CD4-positive, alpha-beta T cell treated with Interleukin-1 beta for 1 hour (primary cell): Measurements from ENCODE around the gene ABHD3.
"Not testable (repeated sequence)": the region's sequence is repeated elsewhere in the genome, so short reads cannot be mapped to it uniquely, and the experiment has no call there.

Experiments
- DNase-seq, 2 donors: peaks; one replicate each; pipeline ENCODE4 v3.0.0-alpha.2; 2020 to 2022

ABHD3 gene, protein sequence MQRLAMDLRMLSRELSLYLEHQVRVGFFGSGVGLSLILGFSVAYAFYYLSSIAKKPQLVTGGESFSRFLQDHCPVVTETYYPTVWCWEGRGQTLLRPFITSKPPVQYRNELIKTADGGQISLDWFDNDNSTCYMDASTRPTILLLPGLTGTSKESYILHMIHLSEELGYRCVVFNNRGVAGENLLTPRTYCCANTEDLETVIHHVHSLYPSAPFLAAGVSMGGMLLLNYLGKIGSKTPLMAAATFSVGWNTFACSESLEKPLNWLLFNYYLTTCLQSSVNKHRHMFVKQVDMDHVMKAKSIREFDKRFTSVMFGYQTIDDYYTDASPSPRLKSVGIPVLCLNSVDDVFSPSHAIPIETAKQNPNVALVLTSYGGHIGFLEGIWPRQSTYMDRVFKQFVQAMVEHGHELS

DNA sequence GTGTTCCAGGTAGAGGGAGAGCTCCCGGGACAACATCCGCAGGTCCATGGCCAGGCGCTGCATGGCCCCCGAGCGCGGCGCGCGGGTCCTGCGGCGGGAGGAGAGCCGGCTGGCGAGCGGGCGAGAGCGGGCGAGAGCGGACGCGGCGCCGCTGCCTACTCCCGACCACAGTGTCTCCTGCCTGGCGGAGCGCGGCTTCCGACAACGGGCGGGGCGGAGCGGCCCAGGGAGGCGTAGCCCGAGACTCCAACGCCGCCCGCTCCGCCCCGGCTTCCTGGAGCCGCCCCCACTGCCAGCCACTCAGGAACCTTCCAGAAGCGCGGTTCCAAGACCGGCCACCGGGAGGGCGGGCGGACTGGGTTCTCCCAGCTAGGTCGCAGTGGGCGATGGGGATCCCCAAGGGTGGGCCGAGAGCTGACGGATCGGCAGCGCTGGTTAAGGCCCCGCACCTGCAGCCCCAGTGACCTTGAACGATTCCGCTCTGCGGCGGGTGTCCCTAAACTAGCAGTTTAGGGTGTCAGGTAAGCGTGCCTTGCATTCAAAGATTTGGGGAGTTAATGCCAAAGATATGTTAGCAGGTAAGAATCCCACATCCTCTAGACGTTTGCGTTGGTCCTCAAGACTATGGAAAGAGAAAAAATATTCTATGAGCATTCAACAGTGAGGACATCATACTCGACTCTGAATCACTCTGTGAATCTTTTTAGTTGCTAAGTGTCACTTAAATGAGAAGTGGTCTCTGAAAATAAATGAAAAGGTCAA is at the start of gene ABHD3:
Gene ABHD3 (minus strand): TSS at position 172 of the 762 bp plus-strand sequence. CDS start 109 bp downstream, at position 63.
- peak; percentile 91 to 92 for DNase-seq

DNA sequence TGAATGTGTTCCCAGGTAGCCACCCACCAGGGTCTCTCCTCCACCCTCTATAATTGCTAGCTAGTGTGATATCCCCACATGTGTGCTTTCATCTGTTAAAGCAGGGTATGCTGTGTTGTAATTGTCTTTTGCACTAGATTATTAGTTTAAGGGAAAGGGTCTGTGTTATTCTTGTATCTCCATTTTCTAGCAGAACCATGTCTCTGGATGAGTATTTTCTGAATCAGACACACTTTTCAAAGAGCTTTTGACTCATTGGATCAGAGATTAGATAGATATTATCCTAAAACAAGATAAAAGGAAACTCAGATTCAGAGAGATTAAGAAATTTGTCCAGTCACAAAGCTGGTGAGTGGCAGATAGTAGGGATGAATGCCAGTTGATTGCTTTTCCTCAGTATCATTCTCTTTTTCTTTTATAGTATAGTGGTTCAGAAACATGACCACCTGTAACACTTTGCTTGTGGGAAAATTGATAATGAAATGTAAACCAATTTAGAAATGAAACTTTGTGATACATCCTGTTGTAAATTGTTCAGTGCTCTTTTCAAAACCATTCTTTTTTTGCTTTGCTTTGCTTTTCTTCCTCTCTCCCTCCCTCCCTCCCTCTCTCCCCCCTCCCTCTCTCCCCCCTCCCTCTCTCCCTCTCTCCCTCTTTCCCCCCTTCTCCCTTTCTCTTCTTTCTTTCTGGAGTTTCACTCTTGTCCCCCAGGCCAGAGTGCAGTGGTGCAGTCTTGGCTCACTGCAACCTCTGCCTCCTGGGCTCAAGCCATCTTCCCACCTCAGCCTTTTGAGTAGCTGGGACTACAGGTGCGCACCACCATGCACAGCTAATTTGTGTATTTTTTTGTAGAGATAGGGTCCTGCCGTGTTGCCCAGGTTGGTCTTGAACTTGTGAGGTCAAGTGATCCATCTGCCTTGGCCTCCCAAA is 43.5 kb upstream of the ABHD3 start:
- no peak for DNase-seq

DNA sequence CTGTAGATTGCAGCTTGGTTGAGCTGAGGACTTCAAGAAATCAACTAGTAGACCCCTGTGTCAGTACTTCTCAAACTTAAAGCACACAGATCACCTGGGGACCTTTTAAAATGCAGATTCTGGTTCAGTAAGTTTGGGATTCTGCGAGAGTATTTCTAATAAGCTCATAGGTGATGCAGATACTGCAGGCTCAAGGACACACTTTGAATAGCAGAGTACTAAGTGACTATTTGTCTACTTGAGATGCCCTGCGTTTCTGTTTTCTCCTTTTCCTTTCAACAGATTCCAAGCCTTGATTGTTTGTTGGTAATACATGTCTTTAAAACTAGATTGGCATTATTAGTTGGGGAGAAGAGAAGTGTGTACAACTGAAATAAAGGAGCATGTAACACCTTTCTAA is 42.7 kb upstream of the ABHD3 start:
- DNase-seq = no peak

DNA sequence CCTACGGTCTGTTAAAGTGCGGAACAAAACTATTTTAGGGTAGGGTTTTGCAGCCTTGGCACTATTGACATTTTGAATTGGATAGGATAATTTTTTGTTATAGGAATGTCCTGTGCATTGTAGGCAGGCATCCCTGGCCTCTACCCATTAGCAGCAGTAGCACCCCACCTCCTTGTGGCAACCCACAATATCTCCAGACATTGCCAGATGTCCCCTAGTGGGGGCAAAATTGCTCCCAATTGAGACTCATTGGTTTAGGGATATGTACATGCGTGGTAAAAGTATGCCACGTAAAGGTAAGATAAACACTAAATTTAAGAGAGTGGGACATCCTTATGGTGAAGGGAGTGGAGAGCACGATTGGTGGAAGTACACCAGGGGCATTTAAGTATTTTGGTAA is 40.7 kb upstream of the ABHD3 start:
- peak in 1 of 2 donors; percentile 14 for DNase-seq

DNA sequence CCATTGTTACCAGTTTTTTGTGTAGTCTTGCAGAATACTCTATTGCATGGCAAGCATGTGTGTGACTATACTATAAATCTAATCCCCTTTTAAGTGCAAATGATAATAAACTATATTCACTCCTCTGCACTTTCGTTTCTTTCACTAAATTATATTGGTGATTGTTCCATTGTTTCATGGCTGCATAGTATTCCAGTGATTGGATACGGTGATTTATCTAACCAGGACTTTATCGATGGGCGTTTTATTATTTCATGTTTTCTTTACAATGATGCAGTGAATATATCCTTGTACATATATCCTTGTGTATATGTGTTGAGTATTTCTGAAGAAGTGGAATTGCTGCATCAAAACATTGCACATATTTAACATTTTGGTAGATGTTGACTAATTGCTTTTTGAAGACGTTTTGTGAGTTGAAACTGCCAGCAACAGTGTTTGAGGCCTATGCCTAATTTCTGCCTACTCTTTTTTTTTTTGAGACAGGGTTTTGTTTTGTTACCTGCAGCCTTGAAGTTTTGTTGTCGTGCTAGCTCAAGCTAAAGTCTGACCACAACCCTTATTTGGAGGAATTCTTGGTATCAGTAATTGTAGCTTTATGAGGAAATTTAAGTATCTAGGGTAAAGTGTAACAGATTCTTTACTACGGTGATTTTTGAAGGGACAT is 38.7 kb upstream of the ABHD3 start:
- peak in 1 of 2 donors; percentile 19 for DNase-seq

DNA sequence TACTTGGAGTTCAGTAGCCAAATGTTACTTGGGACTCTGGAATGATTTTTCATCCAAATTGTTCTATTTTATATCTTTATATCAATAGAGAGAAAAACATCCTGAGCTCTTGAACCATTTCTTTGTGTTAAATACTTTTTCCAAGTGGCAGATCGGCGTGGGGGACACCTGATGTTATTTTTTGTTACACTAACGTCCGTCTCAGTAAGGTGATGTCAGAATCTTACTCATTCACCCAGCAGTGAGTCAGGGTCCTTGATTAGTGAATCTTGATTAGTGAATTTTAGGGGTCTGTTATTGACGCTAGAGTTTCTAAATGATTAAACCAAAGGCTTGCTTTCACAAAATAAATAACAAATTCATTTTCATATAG is 37.7 kb upstream of the ABHD3 start:
- DNase-seq = no peak

DNA sequence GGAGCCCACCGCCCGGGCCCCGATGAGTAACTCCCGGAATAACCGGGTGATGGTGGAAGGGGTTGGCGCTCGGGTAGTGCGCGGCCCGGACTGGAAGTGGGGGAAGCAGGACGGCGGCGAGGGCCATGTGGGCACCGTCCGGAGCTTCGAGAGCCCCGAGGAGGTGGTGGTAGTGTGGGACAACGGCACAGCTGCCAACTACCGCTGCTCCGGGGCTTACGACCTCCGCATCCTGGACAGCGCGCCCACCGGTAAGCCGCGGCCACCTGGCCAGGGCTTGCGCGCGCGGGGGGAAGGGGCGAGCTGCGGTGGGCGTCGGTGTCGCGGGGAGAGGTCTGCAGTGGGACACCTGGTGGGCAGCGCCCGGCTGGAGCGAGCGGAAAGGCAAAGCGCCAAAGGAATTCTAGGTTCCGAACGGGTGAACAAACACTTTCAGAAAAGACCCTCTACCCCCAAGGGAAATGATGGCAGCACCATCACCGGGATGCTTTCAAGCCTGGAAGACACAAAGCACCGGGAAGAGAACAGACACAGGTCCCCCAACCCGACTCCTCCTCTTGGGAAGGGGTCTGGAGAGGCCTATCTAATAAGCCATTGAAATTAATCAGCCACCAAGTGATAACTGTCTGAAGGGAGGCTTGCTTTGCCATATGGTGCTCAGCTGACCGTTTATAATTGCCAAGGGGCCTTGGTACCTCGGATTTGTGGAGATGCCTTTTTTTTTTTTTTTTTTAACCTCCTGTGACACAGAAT is 37.2 kb upstream of the ABHD3 start:
- peak; percentile 7 to 21 for DNase-seq

DNA sequence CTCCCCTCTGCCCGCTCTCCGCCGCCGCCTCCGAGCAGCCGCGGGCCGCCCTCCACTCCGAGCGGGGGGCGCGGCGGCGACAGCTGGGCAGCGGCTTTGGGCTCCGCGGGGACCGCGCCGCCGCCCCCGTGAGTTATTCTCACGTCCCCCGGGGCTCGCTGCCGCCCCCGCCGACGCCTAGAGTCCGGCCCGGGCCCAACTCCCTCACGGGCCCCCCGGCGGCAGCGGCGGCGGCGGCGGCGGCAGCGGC is 36.7 kb upstream of the ABHD3 start:
- DNase-seq = no peak

DNA sequence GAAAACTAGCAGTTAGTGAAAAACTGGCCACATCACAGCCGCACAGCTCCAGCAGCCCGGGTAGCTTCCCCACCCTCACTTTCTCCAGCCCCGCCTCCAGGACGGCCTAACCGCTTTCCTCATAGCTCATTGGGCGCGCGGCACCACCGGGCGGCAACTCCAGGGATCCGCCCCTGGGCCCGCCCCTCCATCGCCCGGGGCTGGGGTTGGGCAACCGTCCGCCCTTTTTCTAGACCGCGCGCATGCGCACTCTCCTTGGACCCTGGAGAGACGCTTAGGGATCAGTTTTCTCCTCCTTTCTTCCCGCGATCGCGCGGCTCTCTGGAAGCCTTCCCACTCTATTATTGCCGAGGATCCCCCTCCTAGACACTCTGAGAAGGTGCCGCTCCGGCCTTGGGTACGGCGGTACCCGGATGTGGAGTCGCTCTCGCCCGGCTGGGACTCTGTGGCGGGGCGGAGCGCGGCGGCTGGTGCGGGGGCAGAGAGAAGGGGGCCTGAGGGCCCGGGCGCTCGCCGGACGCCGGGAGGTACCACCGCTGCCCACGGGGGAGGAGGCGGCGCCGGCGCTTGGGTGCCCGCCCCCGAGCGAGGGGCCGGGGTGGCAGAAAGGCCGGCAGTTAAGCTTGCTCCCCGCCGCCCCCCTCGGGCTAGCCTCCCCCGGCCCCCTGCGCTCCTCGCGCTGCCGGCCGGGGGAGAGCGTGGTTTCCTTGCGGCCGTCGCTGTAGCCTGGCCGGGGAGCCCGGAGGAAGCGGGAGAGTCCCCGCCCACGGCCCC is 36.2 kb upstream of the ABHD3 start, which contains the start of gene MIB1:
Gene MIB1 (plus strand): TSS at position 255 of the 774 bp plus-strand sequence. CDS start 792 bp downstream, outside the sequence.
- DNase-seq = peak; percentile 97

DNA sequence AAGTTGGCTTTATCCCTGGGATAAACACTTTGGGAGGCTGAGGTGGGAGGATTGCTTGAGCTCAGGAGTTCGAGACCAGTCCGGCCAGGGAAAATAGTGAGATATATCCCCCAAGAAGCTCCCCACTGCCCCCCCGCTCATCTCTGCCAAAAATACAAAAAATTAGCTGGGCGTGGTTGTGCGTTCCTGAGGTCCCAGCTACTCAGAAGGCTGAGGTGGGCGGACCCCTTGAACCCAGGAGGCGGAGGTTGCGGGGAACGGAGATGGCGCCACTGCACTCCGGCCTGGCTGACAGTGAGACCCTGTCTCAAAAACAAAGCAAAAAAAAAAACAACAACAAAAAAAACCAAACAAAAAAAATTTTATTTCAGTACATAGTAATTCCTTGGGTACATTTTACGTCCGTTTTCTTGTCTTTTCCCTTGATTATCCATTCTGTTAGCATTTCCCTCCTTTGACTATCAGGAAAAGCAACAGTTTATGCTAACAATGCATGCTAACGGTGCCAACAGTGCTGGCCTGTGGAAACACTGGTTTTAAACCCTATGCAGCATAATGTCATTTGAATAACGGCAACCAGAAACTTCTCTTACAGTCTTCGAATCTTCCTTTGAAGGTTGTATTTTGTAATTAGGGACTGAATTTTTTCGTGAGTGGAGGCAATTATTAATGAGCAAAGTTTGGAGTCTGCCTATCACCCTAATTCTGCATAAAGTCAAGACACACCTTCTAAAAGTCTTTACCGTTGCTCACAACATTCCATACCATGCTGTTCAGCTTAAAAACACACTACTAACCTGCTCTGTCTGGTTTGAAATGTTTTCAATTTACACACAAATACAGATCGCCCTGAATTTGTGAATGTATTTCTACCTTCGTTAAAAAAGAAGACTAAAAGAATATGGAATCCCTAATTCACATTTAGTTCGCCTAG is 35.3 kb upstream of the ABHD3 start:
- no peak for DNase-seq

DNA sequence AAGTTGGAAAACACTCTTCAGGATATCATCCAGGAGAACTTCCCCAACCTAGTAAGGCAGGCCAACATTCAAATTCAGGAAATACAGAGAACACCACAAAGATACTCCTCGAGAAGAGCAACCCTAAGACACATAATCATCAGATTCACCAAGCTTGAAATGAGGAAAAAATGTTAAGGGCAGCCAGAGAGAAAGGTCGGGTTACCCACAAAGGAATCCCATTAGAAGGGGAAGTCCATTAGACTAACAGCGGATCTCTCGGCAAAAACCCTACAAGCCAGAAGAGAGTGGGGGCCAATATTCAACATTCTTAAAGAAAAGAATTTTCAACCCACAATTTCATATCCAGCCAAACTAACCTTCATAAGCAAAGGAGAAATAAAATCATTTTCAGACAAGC is 32.4 kb upstream of the ABHD3 start:
- DNase-seq = not testable (repeated sequence)

DNA sequence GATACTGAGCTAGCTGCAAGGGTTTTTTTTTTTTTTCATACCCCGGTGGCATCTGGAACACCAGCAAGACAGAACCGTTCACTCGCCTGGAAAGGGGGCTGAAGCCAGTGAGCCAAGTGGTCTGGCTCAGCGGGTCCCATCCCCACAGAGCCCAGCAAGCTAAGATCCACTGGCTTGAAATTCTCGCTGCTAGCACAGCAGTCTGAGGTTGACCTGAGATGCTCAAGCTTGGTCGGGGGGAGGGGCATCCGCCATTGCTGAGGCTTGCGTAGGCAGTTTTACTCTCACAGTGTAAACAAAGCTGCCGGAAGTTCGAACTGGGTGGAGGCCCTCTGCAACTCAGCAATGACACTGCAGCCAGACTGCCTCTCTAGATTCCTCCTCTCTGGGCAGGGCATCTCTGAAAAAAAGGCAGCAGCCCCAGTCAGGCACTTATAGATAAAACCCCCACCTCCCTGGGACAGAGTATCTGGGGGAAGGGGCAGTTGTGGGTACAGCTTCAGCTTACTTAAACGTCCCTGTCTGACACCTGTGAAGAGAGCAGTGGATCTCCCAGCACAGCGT is 31.0 kb upstream of the ABHD3 start:
- peak; percentile 44 to 70 for DNase-seq

DNA sequence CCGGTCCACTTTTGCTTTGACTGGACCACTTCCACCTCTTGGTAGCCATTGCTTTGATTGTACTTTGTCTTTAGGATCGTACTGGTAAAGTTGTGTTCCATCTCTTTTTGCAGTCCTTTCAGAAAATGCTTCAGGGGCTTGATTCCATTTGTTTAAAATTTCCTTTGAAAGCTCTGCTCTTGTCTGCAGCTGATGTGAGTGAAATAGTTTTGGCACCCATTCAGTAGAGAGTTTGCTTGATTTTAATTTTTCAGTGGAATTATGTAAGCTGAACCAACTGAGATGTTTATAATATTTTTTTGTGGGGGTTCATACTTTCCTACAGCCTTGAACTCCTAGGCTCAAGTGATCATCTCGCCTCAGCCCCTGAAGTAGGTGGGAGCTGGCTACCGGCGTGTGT is 28.4 kb upstream of the ABHD3 start:
- no peak for DNase-seq

DNA sequence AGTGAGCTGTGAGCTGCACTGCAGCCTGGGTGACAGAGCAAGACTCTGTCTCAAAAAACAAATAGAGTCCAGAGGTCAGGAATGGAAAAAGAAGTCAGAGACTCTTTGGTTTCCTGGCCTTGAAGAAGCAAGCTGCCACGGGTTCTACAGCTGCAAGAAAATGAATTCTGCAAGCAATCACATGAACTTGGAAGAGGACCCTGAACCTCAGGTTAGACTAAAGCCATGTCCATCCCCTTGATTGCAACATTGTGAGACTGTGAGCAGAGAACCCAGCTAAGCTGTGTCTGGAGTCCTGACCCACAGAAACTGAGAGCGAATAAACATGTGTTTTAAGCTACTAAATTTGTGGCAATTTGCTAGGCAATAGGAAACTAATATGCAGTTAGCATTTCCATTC is 23.1 kb upstream of the ABHD3 start:
- DNase-seq = no peak

DNA sequence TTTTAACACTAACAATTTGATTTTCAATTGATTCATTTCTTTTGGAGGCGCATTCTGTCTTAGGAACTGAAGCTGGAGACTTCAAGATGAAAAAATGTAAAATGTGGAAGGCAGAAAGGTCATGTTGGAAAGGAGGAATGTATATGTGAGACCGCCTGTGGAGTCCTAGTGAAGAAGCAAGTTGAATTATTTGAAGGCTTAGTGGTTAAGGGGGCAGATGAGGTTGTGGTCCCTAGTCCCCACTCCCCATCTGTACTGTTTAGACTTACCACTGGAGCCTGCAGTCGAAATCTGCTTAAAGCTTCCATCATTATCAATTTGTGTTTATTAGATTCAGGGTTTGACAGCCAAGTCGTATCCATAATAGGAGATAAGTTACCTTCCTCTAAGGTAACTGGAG is 20.6 kb upstream of the ABHD3 start:
- no peak for DNase-seq

DNA sequence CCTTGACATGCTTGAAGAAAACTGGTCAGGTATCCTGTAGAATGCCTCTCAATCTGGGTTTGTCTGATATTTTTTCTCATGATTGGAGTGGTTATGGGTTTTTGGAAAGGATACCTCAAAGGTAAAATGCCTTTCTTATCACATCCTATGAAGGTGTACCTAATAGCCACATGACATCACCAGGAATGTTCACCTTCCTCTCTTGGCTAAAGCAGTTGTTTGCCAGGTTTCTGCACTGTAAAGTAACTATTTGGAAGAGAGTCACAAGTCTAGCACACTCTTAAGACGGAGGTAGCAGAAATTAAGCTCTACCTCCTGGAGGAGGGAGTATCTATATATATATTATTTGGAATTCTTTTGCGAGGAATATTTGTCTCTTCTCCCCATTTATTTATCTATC is 18.1 kb upstream of the ABHD3 start:
- DNase-seq = no peak

DNA sequence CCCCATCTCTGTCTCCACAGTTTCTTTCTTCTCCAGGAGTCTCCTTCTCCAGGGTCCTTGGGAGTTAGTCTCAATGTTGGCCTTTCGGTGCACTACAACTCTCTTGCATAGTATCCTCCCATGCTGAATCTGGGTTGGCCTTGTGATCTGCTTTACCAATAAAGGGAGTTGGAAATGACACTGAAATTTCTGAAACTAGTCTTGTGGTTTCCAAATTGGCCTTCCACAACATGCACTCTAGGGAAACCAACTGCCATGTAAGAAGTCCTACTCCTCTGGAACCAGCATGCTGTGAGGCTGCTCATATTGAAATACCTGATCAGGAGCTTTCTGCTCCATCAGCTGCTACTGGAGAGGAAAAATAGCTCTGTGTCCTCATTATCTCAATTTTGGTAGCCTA is 9.9 kb upstream of the ABHD3 start:
- DNase-seq = no peak

DNA sequence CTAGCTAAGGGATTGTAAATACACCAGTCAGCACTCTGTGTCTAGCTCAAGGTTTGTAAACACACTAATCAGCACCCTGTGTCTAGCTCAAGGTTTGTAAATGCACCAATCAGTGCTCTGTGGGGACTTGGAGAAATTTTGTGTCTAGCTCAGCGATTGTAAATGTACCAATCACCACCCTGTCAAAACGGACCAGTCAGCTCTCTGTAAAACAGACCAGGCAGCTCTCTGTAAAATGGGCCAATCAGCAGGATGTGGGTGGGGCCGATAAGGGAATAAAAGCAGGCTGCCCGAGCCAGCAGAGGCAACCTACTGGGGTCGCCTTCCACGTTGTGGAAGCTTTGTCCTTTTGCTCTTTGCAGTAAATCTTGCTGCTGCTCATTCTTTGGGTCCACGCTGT is 2.6 kb upstream of the ABHD3 start:
- DNase-seq = not testable (repeated sequence)

DNA sequence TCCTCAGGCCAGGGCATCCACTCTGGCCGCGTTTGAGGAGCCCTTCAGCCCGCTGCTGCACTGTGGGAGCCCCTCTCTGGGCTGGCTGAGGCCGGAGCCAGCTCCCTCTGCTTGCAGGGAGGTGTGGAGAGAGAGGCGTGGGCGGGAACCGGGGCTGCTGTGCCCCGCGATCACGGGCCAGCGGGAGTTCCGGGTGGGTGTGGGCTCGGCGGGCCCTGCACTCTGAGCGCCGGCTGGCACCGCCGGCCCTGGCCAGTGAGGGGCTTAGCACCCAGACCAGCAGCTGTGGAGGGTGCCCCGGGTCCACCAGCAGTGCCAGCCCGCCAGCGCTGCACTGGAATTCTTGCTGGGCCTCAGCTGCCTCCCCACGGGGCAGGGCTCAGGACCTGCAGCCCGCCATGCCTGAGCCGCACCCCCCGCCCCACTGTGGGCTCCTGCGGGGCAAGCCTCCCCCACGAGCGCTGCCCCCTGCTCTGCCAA is 1.9 kb upstream of the ABHD3 start:
- DNase-seq = no peak
